GM10266 (cell line): Measurements from ENCODE around the gene IFNA10.
"Not testable (repeated sequence)": the region's sequence is repeated elsewhere in the genome, so short reads cannot be mapped to it uniquely, and the experiment has no call there.

Experiments used
- DNase-seq: peaks from one replicate; pipeline ENCODE4 v3.0.0; 2012; ENCODE audit errors: extremely low spot score
- TF ChIP-seq, protein P1 (sequence below): IDR thresholded peaks from 2 replicates; pipeline ENCODE4 v1.5.1; 2012; ENCODE audit warnings: mild to moderate bottlenecking, low read depth; ENCODE audit not compliant: control insufficient read depth, insufficient read depth; ENCODE audit errors: missing control alignments

Gene IFNA10

DNA sequence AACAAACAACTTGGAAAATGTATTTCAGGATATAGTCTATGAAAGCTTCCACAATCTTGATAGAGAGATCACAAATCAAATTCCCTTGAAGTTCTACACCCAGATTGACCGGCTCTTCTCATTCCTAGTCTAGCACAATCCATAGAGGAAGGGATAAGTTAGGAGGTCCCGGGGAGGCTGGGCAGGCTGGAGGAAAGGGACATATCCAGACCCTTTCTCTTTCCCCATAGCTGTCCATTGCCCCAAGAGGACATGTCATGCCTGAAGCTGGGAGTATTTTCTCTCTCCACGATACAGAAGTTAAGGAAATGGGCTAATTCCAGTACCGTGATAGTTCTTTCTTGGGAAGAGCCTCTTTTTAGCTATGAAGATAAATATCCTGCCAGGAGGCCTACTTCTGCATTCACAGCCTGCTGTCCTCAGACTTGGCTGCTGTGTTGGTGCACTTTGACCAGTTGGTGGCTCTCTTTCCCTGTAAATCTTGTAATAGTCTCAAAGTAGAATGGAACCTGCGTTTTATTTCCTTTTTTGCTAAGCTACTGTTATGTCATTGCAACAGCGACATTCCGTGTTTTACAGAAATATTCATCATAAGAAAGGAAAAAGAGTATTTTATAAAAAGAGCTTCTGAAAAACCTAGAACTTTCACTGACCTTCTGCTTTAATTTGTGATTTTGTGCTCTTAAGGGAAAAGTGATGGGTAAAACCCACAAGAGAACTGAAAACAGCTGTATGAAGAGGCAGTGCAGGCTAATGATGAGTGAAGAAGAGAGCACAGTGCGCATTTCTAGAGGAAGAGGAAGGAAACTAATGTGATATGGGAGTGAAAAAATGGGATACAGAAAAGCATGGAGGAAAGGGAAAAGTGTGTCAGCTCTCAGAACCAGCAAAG lies 28.8 kb upstream of the IFNA10 start:
- TF ChIP-seq, protein P1, sequence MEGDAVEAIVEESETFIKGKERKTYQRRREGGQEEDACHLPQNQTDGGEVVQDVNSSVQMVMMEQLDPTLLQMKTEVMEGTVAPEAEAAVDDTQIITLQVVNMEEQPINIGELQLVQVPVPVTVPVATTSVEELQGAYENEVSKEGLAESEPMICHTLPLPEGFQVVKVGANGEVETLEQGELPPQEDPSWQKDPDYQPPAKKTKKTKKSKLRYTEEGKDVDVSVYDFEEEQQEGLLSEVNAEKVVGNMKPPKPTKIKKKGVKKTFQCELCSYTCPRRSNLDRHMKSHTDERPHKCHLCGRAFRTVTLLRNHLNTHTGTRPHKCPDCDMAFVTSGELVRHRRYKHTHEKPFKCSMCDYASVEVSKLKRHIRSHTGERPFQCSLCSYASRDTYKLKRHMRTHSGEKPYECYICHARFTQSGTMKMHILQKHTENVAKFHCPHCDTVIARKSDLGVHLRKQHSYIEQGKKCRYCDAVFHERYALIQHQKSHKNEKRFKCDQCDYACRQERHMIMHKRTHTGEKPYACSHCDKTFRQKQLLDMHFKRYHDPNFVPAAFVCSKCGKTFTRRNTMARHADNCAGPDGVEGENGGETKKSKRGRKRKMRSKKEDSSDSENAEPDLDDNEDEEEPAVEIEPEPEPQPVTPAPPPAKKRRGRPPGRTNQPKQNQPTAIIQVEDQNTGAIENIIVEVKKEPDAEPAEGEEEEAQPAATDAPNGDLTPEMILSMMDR: peak; percentile 84
- peak; percentile 30 for DNase-seq

DNA sequence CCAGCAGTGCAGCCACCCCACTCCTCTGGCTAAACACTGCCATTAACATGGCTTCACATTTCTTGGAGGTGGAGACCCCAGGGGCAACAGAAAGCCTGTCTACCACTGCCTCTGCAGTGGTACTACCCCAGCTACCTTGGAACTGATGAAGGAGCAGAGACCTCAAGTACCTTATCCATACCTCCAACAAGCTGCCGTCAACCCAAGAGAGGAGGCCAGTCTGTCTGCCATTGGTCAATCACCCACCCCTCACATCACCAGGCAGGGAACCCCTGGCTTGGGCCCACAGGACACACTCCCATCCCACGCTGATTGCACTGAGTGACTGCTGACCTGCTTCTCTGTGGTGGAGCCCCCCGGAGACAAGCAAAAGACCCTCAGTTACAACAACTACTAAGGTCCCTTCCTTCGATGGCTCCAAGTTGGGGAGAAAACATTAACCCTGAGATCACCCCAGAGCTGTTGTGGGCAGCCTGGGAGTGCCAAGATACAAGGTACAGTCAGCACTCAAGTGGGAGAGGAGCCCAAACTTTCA lies 27.3 kb upstream of the IFNA10 start:
- TF ChIP-seq, protein P1: no peak
- DNase-seq: no peak

DNA sequence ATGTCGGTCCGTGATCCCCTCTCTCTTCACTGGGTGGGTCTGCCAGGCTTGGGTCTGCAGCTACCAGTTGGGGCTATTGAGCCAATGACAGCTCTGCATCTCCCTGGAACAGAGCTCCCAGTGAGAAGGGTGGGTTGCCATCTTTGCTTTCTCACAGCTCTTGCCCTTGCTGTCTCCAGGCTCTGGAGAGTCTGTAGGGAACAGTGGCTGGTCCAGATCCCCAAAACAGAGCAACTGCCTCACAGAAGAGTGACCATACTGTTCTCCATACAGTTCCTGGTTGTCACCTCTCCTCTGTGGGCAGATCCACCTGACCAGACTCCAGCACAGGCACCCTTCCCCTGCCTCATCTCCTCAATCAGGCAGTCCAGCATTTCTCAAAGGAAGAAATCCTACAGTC lies 26.3 kb upstream of the IFNA10 start:
- TF ChIP-seq, protein P1: no peak
- DNase-seq: no peak

DNA sequence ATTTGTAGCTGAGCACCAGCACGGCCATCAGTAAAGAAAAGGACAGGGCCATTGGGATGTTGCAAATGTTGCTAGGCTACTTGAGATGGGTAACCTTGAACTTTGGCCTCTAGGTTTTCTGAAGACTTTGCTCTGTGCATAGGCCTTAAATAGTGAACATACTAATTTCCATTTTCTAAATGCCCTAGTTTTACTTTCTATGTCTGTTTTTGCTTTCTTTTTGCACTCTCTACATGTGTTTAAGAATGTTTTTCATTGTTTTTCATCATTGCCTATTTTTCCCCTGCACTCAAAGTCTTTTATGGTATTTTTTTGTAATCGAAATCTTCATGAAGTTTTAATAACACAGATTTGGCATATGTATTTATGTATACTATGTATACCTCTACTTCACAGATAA lies 21.2 kb upstream of the IFNA10 start, which contains the start of gene IFNA17:
Gene IFNA17 (minus strand): TSS at position 101 of the 400 bp plus-strand sequence. CDS start 49 bp downstream, at position 52.
- TF ChIP-seq, protein P1: no peak

DNA sequence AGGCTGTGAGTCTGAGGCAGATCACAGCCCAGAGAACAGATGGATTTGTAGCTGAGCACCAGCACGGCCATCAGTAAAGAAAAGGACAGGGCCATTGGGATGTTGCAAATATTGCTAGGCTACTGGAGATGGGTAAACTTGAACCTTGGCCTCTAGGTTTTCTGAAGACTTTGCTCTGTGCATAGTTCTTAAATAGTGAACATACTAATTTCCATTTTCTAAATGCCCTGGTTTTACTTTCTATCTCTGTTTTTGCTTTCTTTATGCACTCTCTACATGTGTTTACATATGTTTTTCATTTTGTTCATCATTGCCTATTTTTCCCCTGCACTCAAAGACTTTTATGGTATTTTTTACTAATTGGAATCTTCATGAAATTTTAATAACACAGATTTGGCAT lies 10.3 kb upstream of the IFNA10 start, which contains the start of gene IFNA16:
Gene IFNA16 (minus strand): TSS at position 101 of the 400 bp plus-strand sequence. CDS start 6 bp downstream, at position 95.
- not testable (repeated sequence) for DNase-seq

More for the DNA sequence above, 21.2 kb upstream of the IFNA10 start, which contains the start of gene IFNA17:
- no peak for DNase-seq

DNA sequence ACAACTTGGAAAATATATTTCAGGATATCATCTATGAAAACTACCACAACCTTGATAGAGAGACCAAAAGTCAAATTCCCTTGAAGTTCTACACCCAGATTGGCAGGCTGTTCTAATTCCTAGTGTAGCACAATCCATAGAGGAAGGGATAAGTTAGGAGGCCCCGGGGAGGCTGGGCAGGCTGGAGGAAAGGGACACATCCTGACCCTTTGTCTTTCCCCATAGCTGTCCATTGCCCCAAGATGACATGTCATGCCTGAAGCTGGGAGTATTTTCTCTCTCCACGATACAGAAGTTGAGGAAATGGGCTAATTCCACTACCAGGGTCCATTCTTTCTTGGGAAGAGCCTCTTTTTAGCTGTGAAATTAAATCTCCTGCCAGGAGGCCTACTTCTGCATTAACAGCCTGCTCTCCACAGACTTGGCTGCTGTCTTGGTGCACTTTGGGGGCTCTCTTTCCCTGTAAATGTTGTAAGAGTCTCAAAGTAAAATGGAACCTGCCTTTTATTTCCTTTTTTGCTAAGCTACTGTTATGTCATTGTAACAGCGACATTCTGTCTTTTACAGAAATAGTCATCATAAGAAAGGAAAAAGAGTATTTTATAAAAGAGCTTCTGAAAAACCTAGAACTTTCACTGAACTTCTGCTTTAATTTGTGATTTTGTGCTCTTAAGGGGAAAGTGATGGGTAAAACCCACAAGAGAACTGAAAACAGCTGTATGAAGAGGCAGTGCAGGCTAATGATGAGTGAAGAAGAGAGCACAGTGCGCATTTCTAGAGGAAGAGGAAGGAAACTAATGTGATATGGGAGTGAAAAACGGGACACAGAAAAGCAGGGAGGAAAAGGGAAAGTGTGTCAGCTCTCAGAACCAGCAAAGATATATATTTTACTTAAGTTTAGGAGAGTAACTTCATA lies 6.7 kb upstream of the IFNA10 start:
- peak; percentile 8 for DNase-seq
- TF ChIP-seq, protein P1: peak; percentile 65

DNA sequence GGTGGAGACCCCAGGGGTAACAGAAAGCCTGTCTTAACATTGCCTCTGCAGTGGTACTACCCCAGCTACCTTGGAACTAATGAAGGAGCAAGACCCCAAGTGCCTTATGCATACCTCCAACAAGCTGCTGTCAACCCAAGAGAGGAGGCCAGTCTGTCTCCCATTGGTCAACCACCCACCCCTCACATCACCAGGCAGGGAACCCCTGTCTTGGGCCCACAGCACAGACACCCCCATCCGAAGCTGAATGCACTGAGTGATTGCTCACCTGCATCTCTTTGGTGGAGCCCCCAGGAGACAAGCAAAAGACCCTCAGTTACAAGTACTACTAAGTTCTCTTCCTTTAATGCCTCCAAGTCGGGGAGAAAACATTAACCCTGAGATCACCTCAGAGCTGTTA lies 5.2 kb upstream of the IFNA10 start:
- DNase-seq: not testable (repeated sequence)

DNA sequence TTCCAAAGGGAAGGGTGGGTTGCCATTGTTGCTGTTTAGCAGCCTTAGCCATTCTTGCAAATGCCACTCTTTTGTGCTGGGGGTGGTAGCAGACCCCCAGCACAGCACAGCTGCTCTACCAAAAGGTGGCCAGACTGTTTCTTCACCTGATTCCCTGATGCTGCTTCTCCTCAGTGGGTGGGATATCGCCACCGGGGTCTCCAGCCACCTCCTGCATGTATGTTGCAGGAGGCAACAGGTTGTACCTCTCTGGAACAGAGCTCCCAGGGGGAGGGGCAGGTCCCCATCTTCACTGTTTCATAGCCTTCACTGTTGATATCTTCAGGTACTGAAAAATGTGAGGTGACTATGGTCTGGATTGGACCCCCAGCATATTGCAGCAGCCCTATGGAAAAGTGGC lies 3.8 kb upstream of the IFNA10 start:
- not testable (repeated sequence) for DNase-seq
